Naive thymus-derived CD8-positive, alpha-beta T cell (primary cell): Measurements from ENCODE around the gene ZNF479. TPM values are rescaled to one million over a fixed set of nuclear protein-coding genes. Genes with fewer than 3 reads are reported as not detected.
"Not testable (repeated sequence)": the region's sequence is repeated elsewhere in the genome, so short reads cannot be mapped to it uniquely, and the experiment has no call there.

Source experiments
- ATAC-seq, 2 donors: fragments of 150-1000 bp; cut with Tn5 transposase in 1 of 2; sonication (Bioruptor Pico), chemical (Tn5 transposase) in 1 of 2; 1 replicate in 1 of 2; 2 replicates in 1 of 2; pipeline ENCODE4 v1.10.0; 2021; ENCODE audit warnings: mild to moderate bottlenecking in 2 of 2, moderate library complexity in 2 of 2
- POLR2A ChIA-PET: fragments of 350-600 bp; sonication (Branson Sonifier 250); formaldehyde crosslinking; loops from one replicate; lab custom pipeline; 2021; ENCODE audit warnings: antibody characterized with exemption; lab: Charles Lee
- DNase-seq, 10 donors: peaks; one replicate each; pipeline versions ENCODE4 v3.0.0 to v3.0.0-alpha.2; 2020 to 2022
- H3K27ac Mint-ChIP-seq, 10 donors: one replicate each; pipeline ENCODE4 v1.8.0; 2020 to 2022; ENCODE audit warnings: mild to moderate bottlenecking in 10 of 10, mixed read lengths in 10 of 10, moderate library complexity in 4 of 10, inconsistent platforms in 1 of 10
- H3K27me3 Mint-ChIP-seq, 5 donors: one replicate each; pipeline ENCODE4 v1.8.0; 2021 to 2022; ENCODE audit warnings: mixed read lengths in 5 of 5
- H3K36me3 Mint-ChIP-seq, 3 donors: one replicate each; pipeline ENCODE4 v1.8.0; 2020 to 2022; ENCODE audit warnings: mixed read lengths in 3 of 3, mild to moderate bottlenecking in 2 of 3, inconsistent platforms in 1 of 3
- H3K4me1 Mint-ChIP-seq, 4 donors: one replicate each; pipeline ENCODE4 v1.8.0; 2021 to 2022; ENCODE audit warnings: mixed read lengths in 4 of 4
- H3K4me3 Mint-ChIP-seq, 10 donors: one replicate each; pipeline ENCODE4 v1.8.0; 2020 to 2022; ENCODE audit warnings: mild to moderate bottlenecking in 10 of 10, mixed read lengths in 10 of 10, moderate library complexity in 6 of 10, inconsistent platforms in 1 of 10
- H3K9me3 Mint-ChIP-seq, 9 donors: one replicate each; pipeline ENCODE4 v1.8.0; 2020 to 2022; ENCODE audit warnings: mixed read lengths in 9 of 9, mild to moderate bottlenecking in 3 of 9, inconsistent platforms in 1 of 9, moderate library complexity in 1 of 9
- polyA plus RNA-seq, 3 donors: library from polyadenylated mRNA; unstranded; fragments of 300-500 nt; fragmentation: Illumina TruSeq; gene quantifications; one replicate each; pipeline ENCODE4 v1.2.3, GENCODE V29; 2021
- total RNA-seq, 8 experiments: library from RNA in 2 of 8; stranded (reverse) in 2 of 8; gene quantifications; one replicate each; pipeline ENCODE4 v1.2.3 and lab custom pipeline; 2021 to 2026

The ZNF479 gene
- total RNA-seq, result not detected
- polyA plus RNA-seq, result not detected
- total RNA-seq (lab: John Stamatoyannopoulos, UW), result 0 reads per million in 6 experiments

DNA sequence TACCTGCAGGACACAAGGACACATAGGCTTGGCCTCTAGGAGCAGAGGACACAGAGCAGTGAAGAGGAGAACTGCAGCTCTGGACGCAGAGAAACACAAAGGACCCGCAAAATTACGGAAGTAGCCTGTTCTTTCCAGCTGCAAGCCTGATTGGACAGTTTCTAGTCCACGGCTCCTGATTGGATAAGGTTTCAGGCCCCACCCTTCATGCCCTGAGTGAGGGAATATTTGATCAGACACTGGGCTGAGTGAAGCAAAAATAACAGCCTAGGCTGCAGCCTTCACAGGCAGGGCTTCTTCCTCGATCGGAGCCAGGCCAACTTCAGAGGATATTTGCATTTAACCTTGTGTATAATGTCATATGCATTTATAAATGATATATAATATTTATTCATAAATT is at the start of gene ZNF479:
ZNF479 (minus strand) TSS at position 101 of the 400 bp plus-strand sequence. CDS start 112 bp downstream, outside the sequence.
- H3K27me3 Mint-ChIP-seq, H3K4me3 Mint-ChIP-seq, H3K27ac Mint-ChIP-seq, ATAC-seq, POLR2A ChIA-PET, DNase-seq, H3K4me1 Mint-ChIP-seq: not testable (repeated sequence)
- Mint-ChIP-seq H3K36me3 (peaks cover 0 to 25% (median 3%) of the 10 kb centered on the region in 3 donors), H3K9me3 (peaks cover 11 to 85% (median 27%) of the 10 kb centered on the region in 9 donors)

- Mint-ChIP-seq H3K4me3 (no peak overlapping the region), H3K27ac (no peak overlapping the region), H3K27me3 (no peaks in the 10 kb centered on the region), H3K9me3 (peaks cover 0 to 53% (median 21%) of the 10 kb centered on the region in 9 donors), H3K36me3 (peaks cover 0 to 9% (median 0%) of the 10 kb centered on the region in 3 donors), H3K4me1 (peaks cover 0 to 2% (median 0%) of the 10 kb centered on the region in 4 donors)
- ATAC-seq, result no peak
- no peak for DNase-seq
- POLR2A ChIA-PET, result no interaction called here
These were observed 49.8 kb upstream of the ZNF479 start for GRCh38 chr7:57182031-57182430.

DNA sequence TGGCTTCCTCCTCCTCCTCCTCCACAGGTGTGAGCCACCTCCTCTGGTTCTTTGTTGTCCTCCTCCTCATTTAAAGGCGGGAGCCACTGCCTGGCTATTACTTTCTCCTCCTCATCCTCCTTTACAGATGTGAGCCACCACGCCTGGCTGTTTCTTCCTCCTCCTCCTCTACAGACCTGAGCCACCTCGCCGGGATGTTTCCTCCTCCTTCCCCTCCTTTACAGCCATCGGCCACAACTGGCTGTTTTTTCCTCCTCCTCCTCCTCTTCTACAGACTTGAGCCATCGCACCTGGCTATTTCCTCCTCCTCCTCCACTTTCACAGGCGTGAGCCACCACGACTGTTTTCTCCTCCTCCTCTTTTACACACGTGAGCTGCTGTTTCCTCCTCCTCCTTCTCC is 49.0 kb upstream of the ZNF479 start:
- no peak for ATAC-seq
- no peak overlapping the region for H3K27ac Mint-ChIP-seq
- H3K9me3 Mint-ChIP-seq, result peaks cover 0 to 58% (median 21%) of the 10 kb centered on the region in 9 donors
- POLR2A ChIA-PET, result no interaction called here
- H3K4me3 Mint-ChIP-seq, result no peak overlapping the region
- peaks cover 0 to 9% (median 0%) of the 10 kb centered on the region in 3 donors for H3K36me3 Mint-ChIP-seq
- H3K4me1 Mint-ChIP-seq, result peaks cover 0 to 2% (median 0%) of the 10 kb centered on the region in 4 donors
- H3K27me3 Mint-ChIP-seq, result no peaks in the 10 kb centered on the region
- no peak for DNase-seq

DNA sequence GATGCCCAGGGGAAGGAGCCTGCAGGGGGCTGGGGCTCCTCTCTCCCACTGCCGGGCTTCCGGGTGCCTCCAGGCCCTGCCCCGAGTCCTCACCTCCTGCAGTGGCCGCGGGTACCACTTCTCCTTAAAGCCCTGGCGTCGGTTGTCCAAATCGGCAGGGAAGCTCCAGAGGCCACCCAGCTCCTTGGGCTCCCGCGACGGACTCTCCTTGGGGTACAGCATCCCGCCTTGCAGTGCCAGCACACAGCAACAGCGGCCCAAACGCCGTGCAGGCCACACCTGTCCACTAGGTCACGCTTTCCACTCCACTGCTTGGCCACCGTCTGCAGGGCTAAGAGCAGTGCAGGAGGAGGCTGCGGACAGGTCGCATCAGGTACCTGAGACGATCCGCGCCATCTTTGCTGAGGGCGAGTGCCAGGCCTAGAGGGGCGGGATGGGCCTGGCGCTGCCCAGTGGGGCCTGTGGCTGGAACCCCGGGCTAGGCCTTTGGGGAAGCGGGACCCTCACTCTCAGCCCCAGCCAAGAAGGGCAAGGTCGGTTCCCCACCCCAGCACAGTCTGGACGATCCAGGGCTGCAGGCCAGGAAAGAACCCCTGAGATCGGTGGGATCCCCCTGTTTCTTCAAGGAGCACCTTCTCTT is 47.7 kb upstream of the ZNF479 start:
- DNase-seq (no peak), ATAC-seq (no peak)
- H3K9me3 Mint-ChIP-seq, result peaks cover 0 to 61% (median 21%) of the 10 kb centered on the region in 9 donors
- H3K27me3 Mint-ChIP-seq, result no peaks in the 10 kb centered on the region
- POLR2A ChIA-PET, result no interaction called here
- H3K4me1 Mint-ChIP-seq, result peaks cover 0 to 2% (median 0%) of the 10 kb centered on the region in 4 donors
- no peak overlapping the region for H3K4me3 Mint-ChIP-seq
- H3K36me3 Mint-ChIP-seq, result peaks cover 0 to 9% (median 0%) of the 10 kb centered on the region in 3 donors
- no peak overlapping the region for H3K27ac Mint-ChIP-seq

- POLR2A ChIA-PET, result no interaction called here
- Mint-ChIP-seq H3K27ac (no peak overlapping the region), H3K9me3 (peaks cover 0 to 57% (median 21%) of the 10 kb centered on the region in 9 donors), H3K36me3 (peaks cover 0 to 9% (median 0%) of the 10 kb centered on the region in 3 donors), H3K27me3 (no peaks in the 10 kb centered on the region), H3K4me1 (peaks cover 0 to 2% (median 0%) of the 10 kb centered on the region in 4 donors), H3K4me3 (no peak overlapping the region)
- ATAC-seq (no peak), DNase-seq (no peak)
These were observed 46.5 kb upstream of the ZNF479 start for GRCh38 chr7:57178768-57179139.

DNA sequence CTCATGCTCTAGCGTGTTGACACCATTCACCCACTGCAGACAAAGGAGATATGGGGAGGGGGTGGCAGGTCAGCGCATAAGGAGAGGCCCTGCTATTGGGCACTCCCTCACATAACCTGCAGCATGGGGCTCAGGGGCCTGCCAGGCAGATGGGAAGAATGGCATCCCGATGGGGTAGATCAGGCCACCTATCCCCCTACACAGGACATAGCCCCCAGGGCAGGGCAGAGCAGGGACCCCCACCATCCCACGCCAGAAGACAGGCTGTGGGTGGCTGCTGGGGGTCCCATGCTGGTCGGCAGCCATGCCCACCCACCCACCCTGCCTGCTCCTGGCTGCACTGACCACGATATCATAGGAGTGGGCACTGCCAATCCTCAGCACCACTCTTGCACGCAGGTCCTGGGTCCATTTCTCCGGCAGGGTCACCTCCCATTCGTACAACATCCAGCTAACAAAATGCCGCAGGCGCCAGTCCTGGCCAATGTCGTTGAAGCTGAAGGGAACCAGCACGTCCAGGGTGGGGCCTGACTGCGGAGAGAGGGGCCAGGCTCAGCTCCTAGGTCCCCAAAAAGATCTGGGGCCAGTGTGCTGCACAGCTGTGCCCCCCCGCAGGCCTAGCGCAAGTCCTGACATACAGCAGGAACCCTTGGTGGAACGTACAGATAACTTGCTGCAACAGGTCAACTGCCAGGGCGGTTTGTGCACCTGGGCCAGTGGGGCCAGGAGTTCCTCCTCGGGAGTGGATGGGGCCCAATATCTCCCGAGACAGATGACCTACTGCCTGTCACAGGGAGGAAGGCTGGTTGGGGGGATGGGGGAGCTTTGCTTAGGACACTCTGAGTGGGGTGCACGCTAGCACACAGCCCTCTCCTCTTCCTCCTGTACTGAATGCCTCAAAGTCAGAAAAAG is 45.9 kb upstream of the ZNF479 start:
- Mint-ChIP-seq H3K27me3 (no peaks in the 10 kb centered on the region), H3K4me1 (peaks cover 0 to 2% (median 0%) of the 10 kb centered on the region in 4 donors), H3K27ac (no peak overlapping the region), H3K36me3 (peaks cover 0 to 9% (median 0%) of the 10 kb centered on the region in 3 donors), H3K9me3 (peaks cover 0 to 57% (median 18%) of the 10 kb centered on the region in 9 donors), H3K4me3 (no peak overlapping the region)
- POLR2A ChIA-PET, result no interaction called here
- DNase-seq, result no peak
- no peak for ATAC-seq

- Mint-ChIP-seq H3K27me3 (no peaks in the 10 kb centered on the region), H3K36me3 (peaks cover 0 to 9% (median 0%) of the 10 kb centered on the region in 3 donors), H3K9me3 (peaks cover 0 to 52% (median 13%) of the 10 kb centered on the region in 9 donors), H3K4me1 (peaks cover 0 to 2% (median 0%) of the 10 kb centered on the region in 4 donors), H3K27ac (no peak overlapping the region), H3K4me3 (no peak overlapping the region)
- POLR2A ChIA-PET, result no interaction called here
- DNase-seq (no peak), ATAC-seq (no peak)
These were observed 44.8 kb upstream of the ZNF479 start for GRCh38 chr7:57176928-57177635.

GRCh38 chr7:57165285-57165899 is 33.2 kb upstream of the ZNF479 start:
- peaks cover 0 to 40% (median 8%) of the 10 kb centered on the region in 3 donors for H3K36me3 Mint-ChIP-seq
- ATAC-seq (no peak), DNase-seq (no peak)
- no peaks in the 10 kb centered on the region for H3K27me3 Mint-ChIP-seq
- H3K9me3 Mint-ChIP-seq, result peaks cover 0 to 50% (median 33%) of the 10 kb centered on the region in 9 donors
- H3K27ac Mint-ChIP-seq, result no peak overlapping the region
- no peak overlapping the region for H3K4me3 Mint-ChIP-seq
- no peaks in the 10 kb centered on the region for H3K4me1 Mint-ChIP-seq
- POLR2A ChIA-PET, result no interaction called here

- H3K36me3 Mint-ChIP-seq, result peaks cover 0 to 14% (median 0%) of the 10 kb centered on the region in 3 donors
- DNase-seq, ATAC-seq, H3K27ac Mint-ChIP-seq, POLR2A ChIA-PET, H3K4me3 Mint-ChIP-seq, H3K4me1 Mint-ChIP-seq, H3K27me3 Mint-ChIP-seq: not testable (repeated sequence)
- peaks cover 0 to 54% (median 19%) of the 10 kb centered on the region in 9 donors for H3K9me3 Mint-ChIP-seq
These were observed 12.0 kb downstream of the ZNF479 start for GRCh38 chr7:57120123-57120784.
